Smooth muscle cell (in vitro differentiated cells): Measurements from ENCODE around the gene KCNN2. TPM values are rescaled to one million over a fixed set of nuclear protein-coding genes. Genes with fewer than 3 reads are reported as not detected.

Source experiments
- DNase-seq: peaks from one replicate; lab custom pipeline; 2025; ENCODE audit not compliant: unreplicated experiment; lab: John Stamatoyannopoulos, UW
- H2AFZ ChIP-seq: fragments of 200-600 bp; sonication (generic); 2 replicates; pipeline ENCODE4 v1.6.0; 2016; ENCODE audit warnings: antibody characterized with exemption, low read depth, mild to moderate bottlenecking
- H3F3A ChIP-seq: fragments of 200-600 bp; sonication (generic); 2 replicates; pipeline ENCODE4 v1.6.0; 2017; ENCODE audit warnings: antibody characterized with exemption, low read depth
- H3K27ac ChIP-seq: fragments of 200-600 bp; sonication (generic); 2 replicates; pipeline ENCODE4 v1.5.1; 2016; ENCODE audit warnings: low read depth, mild to moderate bottlenecking
- H3K27me3 ChIP-seq: fragments of 200-600 bp; sonication (generic); 2 replicates; pipeline ENCODE4 v1.6.1; 2016; ENCODE audit warnings: low read depth, mild to moderate bottlenecking
- H3K36me3 ChIP-seq: fragments of 200-600 bp; sonication (generic); 2 replicates; pipeline ENCODE4 v1.5.1; 2016; ENCODE audit warnings: low read depth
- H3K4me1 ChIP-seq: fragments of 200-600 bp; sonication (generic); 2 replicates; pipeline ENCODE4 v1.5.1; 2016; ENCODE audit warnings: low read depth
- H3K4me2 ChIP-seq: fragments of 200-600 bp; sonication (generic); 2 replicates; pipeline ENCODE4 v1.6.0; 2016; ENCODE audit warnings: mild to moderate bottlenecking
- H3K4me3 ChIP-seq: fragments of 200-600 bp; sonication (generic); 2 replicates; pipeline ENCODE4 v1.5.1; 2016; ENCODE audit warnings: mild to moderate bottlenecking
- H3K79me2 ChIP-seq: fragments of 200-600 bp; sonication (generic); 2 replicates; pipeline ENCODE4 v1.6.0; 2016; ENCODE audit warnings: low read depth, mild to moderate bottlenecking
- H3K9ac ChIP-seq: fragments of 200-600 bp; sonication (generic); 2 replicates; pipeline ENCODE4 v1.6.0; 2016; ENCODE audit warnings: low read depth
- H3K9me3 ChIP-seq: fragments of 200-600 bp; sonication (generic); replicated peaks from 2 replicates; pipeline ENCODE4 v1.5.1; 2016; ENCODE audit warnings: low read depth
- H4K20me1 ChIP-seq: fragments of 200-600 bp; sonication (generic); 2 replicates; pipeline ENCODE4 v1.6.0; 2016; ENCODE audit warnings: low read depth
- whole genome bisulfite sequencing: methylation state at CpG from one replicate; pipeline ENCODE4 v1.1.7; 2016; ENCODE audit warnings: low lambda C conversion rate; 5-methylcytosine and 5-hydroxymethylcytosine counted together
- polyA plus RNA-seq: library from polyadenylated mRNA; unstranded; fragments of >200 nt; fragmentation: Nextera tagmentation; extraction: Ambion mirVana; gene quantifications from 2 replicates; pipeline ENCODE4 v1.2.1, GENCODE V29; 2016
- total RNA-seq: library from RNA; depleted of rRNA; stranded (reverse); fragments of >200 nt; gene quantifications from 2 replicates; pipeline ENCODE4 v1.2.3, GENCODE V29; 2014
- TF ChIP-seq, protein P1 (sequence below): fragments of 200-600 bp; sonication (generic); IDR thresholded peaks from 2 replicates; pipeline ENCODE4 v1.5.1; 2017; ENCODE audit warnings: borderline replicate concordance, mild to moderate bottlenecking, antibody characterized with exemption; ENCODE audit not compliant: insufficient read depth, poor library complexity, severe bottlenecking

The KCNN2 gene
- total and polyA plus RNA-seq, 2 experiments from 2014 or later: 3.2 to 8.0 TPM

DNA sequence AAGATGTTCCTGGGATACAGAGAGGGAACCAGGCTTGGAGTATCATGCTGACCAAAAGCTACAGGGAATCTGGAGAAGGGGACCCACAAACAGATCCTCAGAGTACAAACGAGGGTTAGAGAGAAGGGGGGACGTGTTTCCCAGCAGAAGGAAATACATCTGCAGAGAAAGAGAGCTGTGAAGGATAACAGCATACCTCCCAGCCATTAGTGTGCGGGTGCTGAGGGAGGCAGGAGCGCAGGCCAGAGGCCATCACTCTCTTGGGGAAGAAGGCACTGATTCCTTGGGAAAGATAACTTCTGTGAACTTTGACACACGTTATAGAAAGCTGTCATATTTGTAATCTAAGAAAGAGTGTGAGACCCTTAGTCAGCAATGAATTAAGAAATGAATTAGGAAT lies 96.9 kb downstream of the KCNN2 start:
- Histone ChIP-seq H4K20me1 (no peaks in the 10 kb centered on the region), H3F3A (no peaks in the 10 kb centered on the region), H3K79me2 (no peaks in the 10 kb centered on the region), H3K36me3 (no peaks in the 10 kb centered on the region), H3K9ac (no peak overlapping the region), H2AFZ (no peak overlapping the region), H3K4me2 (no peak overlapping the region), H3K9me3 (no peaks in the 10 kb centered on the region), H3K27ac (no peak overlapping the region), H3K4me1 (no peaks in the 10 kb centered on the region), H3K4me3 (no peak overlapping the region), H3K27me3 (no peaks in the 10 kb centered on the region)
- no peak for DNase-seq
- 84% methylated on average over 5 of the region's 5 CpGs for WGBS
- TF ChIP-seq, protein P1, sequence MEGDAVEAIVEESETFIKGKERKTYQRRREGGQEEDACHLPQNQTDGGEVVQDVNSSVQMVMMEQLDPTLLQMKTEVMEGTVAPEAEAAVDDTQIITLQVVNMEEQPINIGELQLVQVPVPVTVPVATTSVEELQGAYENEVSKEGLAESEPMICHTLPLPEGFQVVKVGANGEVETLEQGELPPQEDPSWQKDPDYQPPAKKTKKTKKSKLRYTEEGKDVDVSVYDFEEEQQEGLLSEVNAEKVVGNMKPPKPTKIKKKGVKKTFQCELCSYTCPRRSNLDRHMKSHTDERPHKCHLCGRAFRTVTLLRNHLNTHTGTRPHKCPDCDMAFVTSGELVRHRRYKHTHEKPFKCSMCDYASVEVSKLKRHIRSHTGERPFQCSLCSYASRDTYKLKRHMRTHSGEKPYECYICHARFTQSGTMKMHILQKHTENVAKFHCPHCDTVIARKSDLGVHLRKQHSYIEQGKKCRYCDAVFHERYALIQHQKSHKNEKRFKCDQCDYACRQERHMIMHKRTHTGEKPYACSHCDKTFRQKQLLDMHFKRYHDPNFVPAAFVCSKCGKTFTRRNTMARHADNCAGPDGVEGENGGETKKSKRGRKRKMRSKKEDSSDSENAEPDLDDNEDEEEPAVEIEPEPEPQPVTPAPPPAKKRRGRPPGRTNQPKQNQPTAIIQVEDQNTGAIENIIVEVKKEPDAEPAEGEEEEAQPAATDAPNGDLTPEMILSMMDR: no peak

DNA sequence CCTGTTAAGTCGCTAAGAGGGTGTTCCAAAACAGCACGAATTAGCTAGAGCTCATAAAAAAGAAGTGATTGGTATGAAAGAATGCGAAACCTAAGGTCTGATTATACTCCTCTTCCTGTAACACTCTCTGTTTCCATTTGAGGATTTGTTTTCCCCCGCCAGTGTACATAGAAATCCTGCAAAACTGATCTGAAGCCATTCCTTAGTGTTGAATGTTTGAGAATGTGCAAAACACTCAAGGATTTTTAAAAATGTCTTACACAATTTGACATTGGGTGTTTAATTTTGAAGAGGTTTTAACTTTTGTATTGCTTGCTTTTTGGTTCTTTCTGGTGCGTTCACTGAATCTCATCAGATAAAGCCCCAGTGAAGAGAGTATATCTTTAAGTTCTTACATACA lies 105.3 kb downstream of the KCNN2 start:
- WGBS: 12% methylated on average over 5 of the region's 5 CpGs
- TF ChIP-seq, protein P1: no peak

DNA sequence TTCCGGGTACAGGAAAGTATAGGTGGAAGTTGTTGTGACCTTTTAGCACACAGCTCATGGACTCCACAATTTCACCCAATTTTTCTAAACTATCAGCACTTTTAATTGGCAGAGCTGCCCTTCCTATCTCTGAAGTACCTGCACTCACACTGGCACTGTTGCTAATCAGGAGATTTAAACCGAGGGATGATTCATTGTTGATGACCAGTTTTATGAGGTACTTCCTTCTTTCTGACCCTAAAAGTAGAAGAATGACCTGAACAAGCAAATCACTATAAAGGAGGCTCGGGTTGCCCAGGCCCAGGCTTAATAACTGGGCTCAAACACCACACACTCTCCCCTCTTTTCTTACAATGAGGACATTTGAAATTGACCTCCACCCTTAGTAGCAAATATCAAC lies 105.9 kb downstream of the KCNN2 start:
- TF ChIP-seq, protein P1: no peak
- H3K36me3 ChIP-seq: no peaks in the 10 kb centered on the region
- no peaks in the 10 kb centered on the region for H3F3A ChIP-seq
- H3K4me2 ChIP-seq: peak overlapping the region; percentile 6
- H3K4me1 ChIP-seq: peaks cover 7% of the 10 kb centered on the region
- DNase-seq: no peak
- no peak overlapping the region for H3K4me3 ChIP-seq
- H3K27ac ChIP-seq: peak overlapping the region; percentile 41
- 21% methylated on average over 3 of the region's 3 CpGs for WGBS
- H3K9me3 ChIP-seq: no peaks in the 10 kb centered on the region
- no peaks in the 10 kb centered on the region for H4K20me1 ChIP-seq
- no peak overlapping the region for H3K9ac ChIP-seq
- no peaks in the 10 kb centered on the region for H3K79me2 ChIP-seq
- no peaks in the 10 kb centered on the region for H3K27me3 ChIP-seq
- no peak overlapping the region for H2AFZ ChIP-seq

More for the DNA sequence above, 105.3 kb downstream of the KCNN2 start:
- H3K27me3 ChIP-seq: no peaks in the 10 kb centered on the region
- peak overlapping the region; percentile 31 for H2AFZ ChIP-seq
- peak overlapping the region; percentile 14 for H3K4me3 ChIP-seq
- H4K20me1 ChIP-seq: no peaks in the 10 kb centered on the region
- H3F3A ChIP-seq: no peaks in the 10 kb centered on the region
- no peak overlapping the region for H3K9ac ChIP-seq
- peak overlapping the region; percentile 77 for H3K4me2 ChIP-seq
- H3K36me3 ChIP-seq: no peaks in the 10 kb centered on the region
- peaks cover 7% of the 10 kb centered on the region for H3K4me1 ChIP-seq
- H3K9me3 ChIP-seq: no peaks in the 10 kb centered on the region
- H3K27ac ChIP-seq: peak overlapping the region; percentile 41
- H3K79me2 ChIP-seq: no peaks in the 10 kb centered on the region
- DNase-seq: no peak

DNA sequence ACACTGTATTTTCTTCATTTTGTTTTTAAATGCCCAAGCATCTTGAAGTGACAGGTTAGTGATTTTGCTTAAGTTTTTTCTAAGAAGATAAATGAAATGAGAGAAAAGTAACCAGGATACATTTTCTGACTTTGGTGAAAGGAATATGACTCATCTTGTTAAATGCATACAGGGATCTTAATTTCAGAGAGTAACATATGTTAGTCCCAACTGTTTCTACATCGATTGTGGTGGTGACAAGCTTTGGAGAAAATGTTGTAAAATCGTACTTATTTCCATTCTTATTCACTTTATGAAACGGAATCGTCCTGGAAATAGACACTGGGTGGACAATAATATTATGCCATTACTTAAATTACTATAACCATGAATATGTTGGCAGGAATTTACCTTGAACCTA lies 107.5 kb downstream of the KCNN2 start:
- no peak overlapping the region for H3K4me2 ChIP-seq
- H3F3A ChIP-seq: no peaks in the 10 kb centered on the region
- H3K9ac ChIP-seq: no peak overlapping the region
- H3K4me1 ChIP-seq: peaks cover 7% of the 10 kb centered on the region
- no peak overlapping the region for H3K27ac ChIP-seq
- H3K9me3 ChIP-seq: no peaks in the 10 kb centered on the region
- H3K27me3 ChIP-seq: no peaks in the 10 kb centered on the region
- H2AFZ ChIP-seq: no peak overlapping the region
- TF ChIP-seq, protein P1: no peak
- WGBS: 53% methylated on average over 4 of the region's 4 CpGs
- no peak for DNase-seq
- H3K79me2 ChIP-seq: no peaks in the 10 kb centered on the region
- H3K36me3 ChIP-seq: no peaks in the 10 kb centered on the region
- no peaks in the 10 kb centered on the region for H4K20me1 ChIP-seq
- H3K4me3 ChIP-seq: no peak overlapping the region
